ENCODE data around the gene PLA2G3.

DNA sequence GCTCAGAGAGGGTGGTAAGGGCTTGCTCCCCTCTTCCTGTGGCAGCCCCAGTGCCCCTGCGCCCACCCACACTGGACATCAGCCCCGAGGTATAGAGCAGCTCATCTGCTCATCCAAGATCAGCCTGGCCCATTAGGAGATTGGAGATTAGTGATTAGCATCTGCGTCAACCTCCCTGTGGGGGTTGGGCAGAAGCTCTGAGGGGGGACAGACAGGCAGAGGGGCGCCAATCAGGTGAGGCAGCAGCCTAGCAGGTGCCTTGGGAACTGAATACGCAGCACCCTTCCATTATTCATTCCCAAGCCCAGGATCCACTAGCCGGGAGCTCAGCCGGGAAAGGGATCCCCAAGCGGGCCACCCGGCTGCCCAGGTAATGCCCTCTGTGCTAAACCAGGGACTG is 48.1 kb downstream of the PLA2G3 start:
- TF ChIP-seq, protein P1, sequence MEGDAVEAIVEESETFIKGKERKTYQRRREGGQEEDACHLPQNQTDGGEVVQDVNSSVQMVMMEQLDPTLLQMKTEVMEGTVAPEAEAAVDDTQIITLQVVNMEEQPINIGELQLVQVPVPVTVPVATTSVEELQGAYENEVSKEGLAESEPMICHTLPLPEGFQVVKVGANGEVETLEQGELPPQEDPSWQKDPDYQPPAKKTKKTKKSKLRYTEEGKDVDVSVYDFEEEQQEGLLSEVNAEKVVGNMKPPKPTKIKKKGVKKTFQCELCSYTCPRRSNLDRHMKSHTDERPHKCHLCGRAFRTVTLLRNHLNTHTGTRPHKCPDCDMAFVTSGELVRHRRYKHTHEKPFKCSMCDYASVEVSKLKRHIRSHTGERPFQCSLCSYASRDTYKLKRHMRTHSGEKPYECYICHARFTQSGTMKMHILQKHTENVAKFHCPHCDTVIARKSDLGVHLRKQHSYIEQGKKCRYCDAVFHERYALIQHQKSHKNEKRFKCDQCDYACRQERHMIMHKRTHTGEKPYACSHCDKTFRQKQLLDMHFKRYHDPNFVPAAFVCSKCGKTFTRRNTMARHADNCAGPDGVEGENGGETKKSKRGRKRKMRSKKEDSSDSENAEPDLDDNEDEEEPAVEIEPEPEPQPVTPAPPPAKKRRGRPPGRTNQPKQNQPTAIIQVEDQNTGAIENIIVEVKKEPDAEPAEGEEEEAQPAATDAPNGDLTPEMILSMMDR (IDR thresholded peaks at IDR 0.05; ENCODE audit: low read depth, low read length), result no peak
- TF ChIP-seq EZH2phosphoT487 (IDR thresholded peaks at IDR 0.05; ENCODE audit: low read depth), result no peak

Data from OCI-LY3 (cell line).